ENCODE measurements around the gene PHF2.
"Not testable (repeated sequence)": the region's sequence is repeated elsewhere in the genome, so short reads cannot be mapped to it uniquely, and the experiment has no call there.

The PHF2 gene

DNA sequence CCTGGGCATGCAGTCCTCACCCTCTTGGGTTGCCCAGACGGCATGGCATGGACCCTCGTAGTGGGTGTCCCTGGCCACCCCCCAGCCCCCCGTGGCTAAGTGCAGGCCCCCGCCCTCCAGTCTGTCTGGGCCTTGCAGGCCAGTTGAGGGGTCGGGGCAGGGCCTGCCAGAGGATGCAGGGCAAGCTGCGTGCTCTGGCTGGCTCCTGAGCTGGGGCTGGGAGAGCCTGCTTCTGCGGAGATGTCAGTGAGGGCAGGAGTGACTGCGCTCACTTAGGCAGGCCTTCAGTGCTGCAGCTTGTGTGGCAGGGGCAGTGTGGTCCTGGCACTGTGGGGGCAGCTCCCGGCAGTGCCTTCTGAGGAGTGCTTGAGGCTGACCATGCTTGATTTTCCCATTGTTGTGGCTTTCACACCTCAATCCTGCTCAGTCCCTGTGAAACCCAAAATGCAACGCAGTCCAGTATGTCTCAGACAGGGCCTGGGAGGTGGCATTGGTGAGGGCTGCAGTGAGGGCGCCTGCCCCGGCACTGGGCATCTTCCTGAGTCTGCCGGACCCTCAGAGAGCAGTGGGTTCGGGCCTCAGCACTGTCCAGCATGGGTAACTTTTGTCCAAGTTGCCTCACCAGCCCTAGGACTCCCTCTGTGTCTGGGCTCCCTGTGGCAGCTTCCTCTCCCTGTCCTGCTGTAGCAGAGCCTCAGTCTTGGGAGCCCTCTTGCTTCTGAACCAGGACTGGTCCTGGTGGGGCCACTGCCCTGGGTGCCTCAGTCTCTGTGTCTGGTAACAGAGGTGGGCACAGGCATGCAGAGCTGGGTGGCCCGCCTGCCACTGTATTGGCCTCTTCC is 93.0 kb downstream of the PHF2 start:
- DNase-seq: no peak

- DNase-seq: no peak
Observed at GRCh38 chr9:93669958-93670207, 93.5 kb downstream of the PHF2 start.

- peak; percentile 2 for DNase-seq
Observed at GRCh38 chr9:93670208-93671019, 94.0 kb downstream of the PHF2 start.

DNA sequence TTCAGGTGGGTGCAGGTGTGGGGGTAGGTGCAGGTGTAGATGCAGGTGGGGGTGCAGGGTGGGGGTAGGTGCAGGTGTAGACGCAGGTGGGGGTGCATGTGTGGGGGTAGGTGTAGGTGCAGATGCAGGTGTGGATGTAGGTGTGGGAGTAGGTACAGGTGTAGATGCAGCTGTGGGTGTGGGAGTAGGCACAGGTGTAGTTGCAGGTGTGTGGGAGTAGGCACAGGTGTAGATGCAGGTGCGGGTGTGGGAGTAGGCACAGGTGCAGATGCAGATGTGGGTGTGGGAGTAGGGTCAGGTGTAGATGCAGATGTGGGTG is 94.6 kb downstream of the PHF2 start:
- no peak for DNase-seq

DNA sequence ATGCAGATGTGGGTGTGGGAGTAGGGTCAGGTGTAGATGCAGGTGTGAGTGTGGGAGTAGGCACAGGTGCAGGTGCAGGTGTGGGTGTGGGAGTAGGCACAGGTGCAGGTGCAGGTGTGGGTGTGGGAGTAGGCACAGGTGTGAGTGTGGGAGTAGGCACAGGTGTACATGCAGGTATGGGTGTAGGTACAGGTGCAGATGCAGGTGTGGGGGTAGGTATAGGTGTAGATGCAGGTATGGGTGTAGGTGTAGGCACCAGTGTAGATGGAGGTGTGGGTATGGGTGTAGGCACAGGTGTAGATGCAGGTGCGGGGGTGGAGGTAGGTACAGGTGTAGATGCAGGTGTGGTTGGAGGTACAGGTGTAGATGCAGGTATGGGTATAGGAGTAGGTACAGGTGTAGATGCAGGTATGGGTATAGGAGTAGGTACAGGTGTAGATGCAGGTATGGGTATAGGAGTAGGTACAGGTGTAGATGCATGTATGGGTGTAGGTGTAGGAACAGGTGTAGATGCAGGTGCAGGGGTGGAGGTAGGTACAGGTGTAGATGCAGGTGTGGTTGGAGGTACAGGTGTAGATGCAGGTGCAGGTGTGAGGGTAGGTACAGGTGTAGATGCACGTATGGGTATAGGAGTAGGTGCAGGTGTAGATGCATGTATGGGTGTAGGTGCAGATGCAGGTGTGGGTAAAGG is 96.1 kb downstream of the PHF2 start:
- not testable (repeated sequence) for DNase-seq

DNA sequence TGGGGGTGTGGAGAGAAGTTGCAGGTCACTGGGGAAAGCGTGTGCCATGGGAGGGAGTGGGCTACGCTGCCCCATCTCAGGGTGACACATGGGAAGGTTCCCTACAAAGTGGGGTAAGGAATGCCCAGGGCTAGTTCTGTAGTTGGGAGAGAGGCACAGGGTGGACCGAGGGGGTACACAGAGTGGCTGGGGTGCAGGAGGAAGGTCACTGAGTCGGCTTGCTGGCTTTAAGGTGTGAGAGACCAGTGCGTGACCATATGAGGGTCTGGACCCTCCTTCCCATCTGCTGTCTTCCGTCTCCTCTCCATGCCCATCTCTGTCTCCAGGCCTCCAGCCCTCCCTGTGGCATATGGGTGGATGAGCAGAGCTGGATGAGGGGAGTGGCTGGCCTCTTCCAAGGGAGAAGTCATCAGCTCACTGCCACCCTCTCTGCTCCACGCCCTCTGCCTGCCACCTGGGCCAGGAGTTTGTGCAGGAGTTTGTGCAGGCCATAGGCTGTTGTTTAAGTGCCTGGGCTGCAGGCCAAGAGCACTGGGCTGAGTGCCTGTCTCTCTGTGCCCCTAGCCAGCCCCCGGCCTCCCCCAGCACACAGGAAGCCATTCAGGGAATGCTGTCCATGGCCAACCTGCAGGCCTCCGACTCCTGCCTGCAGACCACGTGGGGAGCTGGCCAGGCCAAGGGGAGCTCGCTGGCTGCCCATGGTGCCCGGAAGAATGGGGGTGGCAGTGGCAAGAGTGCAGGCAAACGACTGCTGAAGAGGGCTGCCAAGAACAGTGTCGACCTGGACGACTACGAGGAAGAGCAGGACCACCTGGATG is 96.8 kb downstream of the PHF2 start:
- DNase-seq: no peak

DNA sequence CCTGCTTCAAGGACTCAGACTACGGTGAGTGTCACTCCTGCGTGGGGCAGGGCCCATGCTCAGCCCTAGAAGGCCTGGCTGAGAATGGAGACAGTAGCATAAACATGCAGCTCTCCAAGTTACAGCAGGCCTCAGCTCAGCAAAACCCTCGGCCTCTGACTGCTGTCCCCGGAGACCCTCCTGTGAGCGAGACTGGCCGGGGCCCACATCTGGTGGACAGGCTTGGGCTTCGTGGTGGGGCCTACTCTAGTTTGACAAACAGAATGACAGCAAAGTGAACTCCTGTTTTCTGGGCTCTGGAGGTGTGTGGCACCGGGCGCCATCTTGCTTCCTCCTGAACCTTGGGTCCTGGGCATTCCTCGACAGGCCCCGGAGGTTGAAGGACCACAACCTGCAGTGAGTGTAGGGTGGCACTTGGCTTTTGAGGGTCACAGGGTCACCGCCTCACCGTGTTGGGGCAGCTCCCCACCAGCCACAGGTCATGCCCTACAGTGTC is 97.5 kb downstream of the PHF2 start:
- DNase-seq: no peak

GRCh38 chr9:93674580-93675335 is 98.4 kb downstream of the PHF2 start:
- DNase-seq: no peak

DNA sequence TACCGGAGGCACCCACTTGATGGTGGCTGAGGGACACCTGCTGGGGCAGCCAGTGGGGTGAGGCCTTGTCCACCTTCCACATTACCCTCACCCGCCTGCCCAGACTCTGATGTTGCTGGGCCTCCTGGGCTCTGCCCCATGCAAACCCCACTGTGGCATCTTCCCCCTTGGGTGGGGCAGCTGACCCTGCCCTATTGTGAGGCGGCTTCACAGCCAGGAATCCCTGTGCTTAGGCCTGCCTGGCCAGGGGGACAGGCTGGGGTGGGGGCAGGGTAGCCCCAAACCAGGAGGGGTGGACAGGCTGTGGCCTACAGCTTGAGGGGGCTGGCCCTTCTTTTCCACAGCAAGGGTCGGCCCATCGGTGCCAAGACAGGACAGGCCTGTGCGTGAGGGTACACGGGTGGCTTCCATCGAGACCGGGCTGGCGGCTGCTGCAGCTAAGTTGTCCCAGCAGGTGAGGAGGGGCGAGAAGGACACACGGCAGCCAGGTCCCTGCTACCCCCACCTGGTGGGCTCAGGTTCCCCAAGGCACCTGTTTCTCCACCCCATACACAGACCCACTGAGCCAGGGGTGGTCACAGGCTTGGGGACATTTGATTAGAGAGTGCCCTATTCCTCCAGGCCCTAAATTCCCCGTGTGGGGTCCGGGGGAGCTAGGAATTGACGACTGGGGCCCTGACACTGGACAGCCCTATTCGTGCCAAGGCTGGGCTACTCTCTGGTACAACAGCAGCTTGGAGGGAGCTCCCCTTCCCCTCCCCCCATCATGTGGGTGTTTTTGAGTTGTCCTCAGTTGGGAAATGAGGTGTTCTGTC is 99.2 kb downstream of the PHF2 start:
- no peak for DNase-seq

DNA sequence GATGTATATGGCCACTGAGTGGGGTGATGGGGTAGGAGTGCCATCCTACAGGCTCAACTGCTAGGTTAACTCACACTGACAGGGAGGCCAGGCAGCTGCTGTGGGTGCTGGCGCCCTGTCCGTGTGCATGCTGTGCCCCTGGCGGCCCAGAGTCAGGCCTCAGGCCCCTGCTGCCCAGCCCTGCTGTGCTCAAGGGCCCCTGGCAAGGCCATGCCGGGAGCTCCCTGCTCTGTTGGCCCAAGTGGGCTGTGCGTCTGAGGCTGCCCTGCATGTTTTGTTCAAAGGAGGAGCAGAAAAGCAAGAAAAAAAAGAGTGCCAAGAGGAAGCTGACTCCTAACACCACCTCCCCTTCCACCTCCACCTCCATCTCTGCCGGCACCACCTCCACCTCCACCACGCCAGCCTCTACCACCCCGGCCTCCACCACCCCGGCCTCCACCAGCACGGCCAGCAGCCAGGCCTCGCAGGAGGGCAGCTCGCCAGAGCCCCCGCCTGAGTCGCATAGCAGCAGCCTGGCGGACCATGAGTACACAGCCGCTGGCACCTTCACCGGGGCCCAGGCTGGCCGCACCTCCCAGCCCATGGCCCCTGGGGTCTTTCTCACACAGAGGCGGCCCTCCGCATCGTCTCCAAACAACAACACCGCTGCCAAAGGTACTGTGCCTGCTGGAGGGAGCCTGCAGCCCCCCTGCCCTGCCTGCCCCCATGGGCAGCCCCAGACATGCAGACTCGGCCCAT is 100.1 kb downstream of the PHF2 start:
- DNase-seq: no peak

GRCh38 chr9:93677048-93677571 is 100.7 kb downstream of the PHF2 start:
- DNase-seq: no peak

- DNase-seq: no peak
Observed at GRCh38 chr9:93677641-93678136, 101.3 kb downstream of the PHF2 start.

DNA sequence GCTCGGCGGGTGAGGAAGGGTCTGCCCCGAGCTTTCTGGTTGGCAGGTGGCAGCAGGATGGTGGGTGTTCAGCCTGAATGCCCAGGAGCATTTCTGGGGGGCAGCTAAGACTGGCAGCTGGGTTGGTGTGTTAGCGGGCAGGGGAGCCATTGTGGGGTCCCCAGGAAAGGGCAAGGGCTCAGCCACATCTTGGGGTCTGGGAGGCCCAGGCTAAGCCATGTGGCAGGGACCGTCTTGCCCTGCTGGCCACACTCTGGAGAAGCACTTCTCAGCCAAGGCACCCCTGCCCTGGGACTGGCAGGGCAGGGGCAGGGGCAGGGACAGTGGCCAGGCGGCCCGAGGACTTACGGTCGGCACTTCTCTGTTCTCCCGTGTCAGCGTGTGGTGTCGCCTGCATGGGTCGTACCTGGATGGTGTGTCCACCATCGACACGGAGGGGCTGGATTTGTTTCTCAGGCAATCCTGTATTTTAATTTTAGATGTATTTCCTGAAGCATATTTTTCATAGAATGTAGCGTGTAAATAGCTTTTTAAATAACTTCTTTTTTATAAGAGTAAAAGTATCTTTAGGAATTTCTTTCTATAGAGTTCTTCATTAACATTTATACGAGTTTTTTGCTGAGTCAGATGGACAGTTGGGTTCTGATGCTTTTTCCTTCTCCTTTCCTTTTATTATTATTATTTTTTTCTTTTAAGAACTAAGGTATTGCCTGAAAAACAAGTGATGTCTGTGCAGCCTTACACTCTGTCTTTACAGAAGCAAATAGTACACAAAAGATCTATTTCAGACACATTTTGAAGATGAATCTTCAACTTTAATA is 102.0 kb downstream of the PHF2 start:
- DNase-seq: no peak

GRCh38 chr9:93679536-93680442 is 103.4 kb downstream of the PHF2 start:
- no peak for DNase-seq

DNA sequence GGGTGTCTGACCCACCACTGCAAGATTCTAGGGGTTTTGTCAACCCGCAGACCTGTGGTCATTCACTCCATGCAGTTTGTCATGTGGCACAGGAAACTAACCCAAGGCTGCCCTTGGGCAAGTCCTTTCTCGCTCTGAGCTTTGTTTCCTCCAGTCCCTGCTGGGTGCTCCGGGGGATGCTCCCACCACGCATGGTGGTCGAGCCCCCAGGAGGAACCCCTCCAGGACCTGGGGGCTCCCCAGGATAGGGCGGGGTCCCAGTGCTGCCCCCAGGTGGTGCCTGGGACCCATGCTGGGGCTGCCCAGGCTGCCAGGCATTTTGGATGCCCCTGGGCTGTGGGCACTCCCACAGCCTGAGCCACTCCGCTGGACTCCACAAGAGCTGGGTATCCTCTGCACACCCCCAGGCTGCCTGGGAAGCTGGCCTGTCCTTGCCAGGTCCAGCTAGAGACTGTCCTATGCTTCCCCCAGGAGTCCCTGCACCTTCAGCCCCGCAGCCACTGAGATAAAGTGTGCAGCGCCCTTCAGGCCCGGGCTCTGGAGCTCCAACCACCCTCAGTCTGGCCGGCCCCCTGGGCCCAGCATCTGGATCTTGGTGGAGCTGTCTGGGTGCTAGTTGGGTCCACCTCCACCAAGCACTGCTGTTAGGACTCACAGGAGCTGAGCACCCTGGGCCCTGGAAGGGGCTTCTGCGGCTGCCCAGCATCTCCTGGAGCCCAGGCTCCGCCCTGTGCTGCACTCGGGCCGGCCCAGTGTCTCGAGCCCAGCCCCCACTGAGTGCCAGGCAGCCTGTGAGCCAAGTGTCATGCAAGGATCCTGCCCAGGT is 104.3 kb downstream of the PHF2 start:
- no peak for DNase-seq

GRCh38 chr9:93681269-93682154 is 105.1 kb downstream of the PHF2 start:
- DNase-seq: no peak
